Ascending aorta (tissue), 2 donors: ENCODE data around the gene POC1A. TPM values are rescaled to one million over a fixed set of nuclear protein-coding genes. Genes with fewer than 3 reads are reported as not detected.

Experiments
- DNase-seq, 2 donors: peaks; one replicate each; pipeline ENCODE4 v3.0.0-alpha.2; 2019; ENCODE audit warnings: low spot score in 2 of 2
- H3K27ac ChIP-seq, 2 donors: fragments of 200-600 bp; sonication (generic); one replicate each; pipeline ENCODE4 v1.5.1; 2016 to 2017; ENCODE audit warnings: mild to moderate bottlenecking in 1 of 2
- H3K27me3 ChIP-seq: fragments of 200-600 bp; sonication (generic); one replicate; pipeline ENCODE4 v1.5.1; 2017
- H3K36me3 ChIP-seq, 2 donors: fragments of 200-600 bp; sonication (generic); one replicate each; pipeline ENCODE4 v1.5.1; 2016
- H3K4me1 ChIP-seq, 2 donors: fragments of 200-600 bp; sonication (generic); one replicate each; pipeline ENCODE4 v1.5.1; 2016 to 2017; ENCODE audit warnings: mild to moderate bottlenecking in 1 of 2
- H3K4me3 ChIP-seq, 2 donors: fragments of 200-600 bp; sonication (generic); one replicate each; pipeline ENCODE4 v1.5.1; 2016 to 2017; ENCODE audit warnings: mild to moderate bottlenecking in 1 of 2
- H3K9me3 ChIP-seq, 2 donors: fragments of 200-600 bp; sonication (generic); one replicate each; pipeline ENCODE4 v1.5.1; 2016
- intact Hi-C: fragments of 100-400 bp; cut with DNase I; formaldehyde crosslinking; loops from one replicate; pipeline ENCODE4 v1.15.1; 2023
- total RNA-seq: library from RNA; depleted of rRNA; stranded (reverse); fragments of >200 nt; gene quantifications from one replicate; pipeline ENCODE4 v1.1.0, GENCODE V29; 2016
- TF ChIP-seq, protein P1 (sequence below), 3 experiments: fragments of 200-600 bp in 2 of 3; fragments of 450-650 bp in 1 of 3; sonication (generic) in 2 of 3; IDR thresholded peaks; one replicate each; pipeline ENCODE4 v1.5.1; 2016 to 2019; ENCODE audit warnings: antibody characterized with exemption in 3 of 3, mild to moderate bottlenecking in 1 of 3, moderate library complexity in 1 of 3

The POC1A gene
- total RNA-seq, 1 donor from 2014 or later = not detected

- no peak for DNase-seq
- no peaks in the 10 kb centered on the region for H3K36me3 ChIP-seq
- H3K4me3 ChIP-seq = no peak overlapping the region
- H3K27me3 ChIP-seq = no peaks in the 10 kb centered on the region
- peaks cover 12 to 20% of the 10 kb centered on the region in 2 donors for H3K4me1 ChIP-seq
- H3K9me3 ChIP-seq = no peaks in the 10 kb centered on the region
- TF ChIP-seq, protein P1, sequence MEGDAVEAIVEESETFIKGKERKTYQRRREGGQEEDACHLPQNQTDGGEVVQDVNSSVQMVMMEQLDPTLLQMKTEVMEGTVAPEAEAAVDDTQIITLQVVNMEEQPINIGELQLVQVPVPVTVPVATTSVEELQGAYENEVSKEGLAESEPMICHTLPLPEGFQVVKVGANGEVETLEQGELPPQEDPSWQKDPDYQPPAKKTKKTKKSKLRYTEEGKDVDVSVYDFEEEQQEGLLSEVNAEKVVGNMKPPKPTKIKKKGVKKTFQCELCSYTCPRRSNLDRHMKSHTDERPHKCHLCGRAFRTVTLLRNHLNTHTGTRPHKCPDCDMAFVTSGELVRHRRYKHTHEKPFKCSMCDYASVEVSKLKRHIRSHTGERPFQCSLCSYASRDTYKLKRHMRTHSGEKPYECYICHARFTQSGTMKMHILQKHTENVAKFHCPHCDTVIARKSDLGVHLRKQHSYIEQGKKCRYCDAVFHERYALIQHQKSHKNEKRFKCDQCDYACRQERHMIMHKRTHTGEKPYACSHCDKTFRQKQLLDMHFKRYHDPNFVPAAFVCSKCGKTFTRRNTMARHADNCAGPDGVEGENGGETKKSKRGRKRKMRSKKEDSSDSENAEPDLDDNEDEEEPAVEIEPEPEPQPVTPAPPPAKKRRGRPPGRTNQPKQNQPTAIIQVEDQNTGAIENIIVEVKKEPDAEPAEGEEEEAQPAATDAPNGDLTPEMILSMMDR (IDR thresholded peaks at IDR 0.05) = no peak
- no peak overlapping the region for H3K27ac ChIP-seq
- intact Hi-C loops = no loop called here
Measured at GRCh38 chr3:52084954-52085680, 69.1 kb downstream of the POC1A start.

DNA sequence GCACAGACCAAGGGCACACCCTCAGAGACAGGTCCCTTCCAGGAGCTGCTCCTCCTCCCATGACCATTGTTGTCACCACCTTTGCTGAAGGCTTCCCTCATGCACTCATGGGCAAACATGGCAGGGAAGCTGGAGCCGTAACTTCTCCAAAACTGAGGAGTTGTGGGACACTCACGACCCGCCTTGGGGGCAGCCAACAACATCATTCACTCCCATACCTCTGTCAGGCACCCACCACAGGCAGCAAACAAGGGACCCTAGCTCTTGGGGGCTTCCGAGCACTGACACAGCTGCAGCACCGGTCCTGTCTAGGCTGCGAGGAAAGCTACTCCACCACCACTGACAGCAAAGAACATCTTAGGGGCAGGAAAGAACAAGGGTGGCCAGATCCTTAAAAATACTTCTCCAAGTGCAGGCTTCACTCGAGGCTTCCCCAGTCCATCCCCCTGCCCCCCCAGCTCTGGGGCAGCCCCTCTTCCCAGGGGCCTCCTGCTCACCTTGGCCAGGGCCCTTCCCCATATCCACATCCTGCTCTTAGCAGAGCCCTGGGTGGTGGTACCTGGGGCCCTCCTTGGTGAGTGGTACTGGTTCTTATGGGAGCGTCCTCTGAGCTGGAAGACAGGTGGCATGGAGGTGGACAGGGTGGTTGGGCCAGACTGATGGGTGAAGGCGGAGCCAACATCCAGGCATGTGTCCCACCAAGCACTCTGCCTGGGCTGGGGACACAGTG is 69.8 kb downstream of the POC1A start:
- intact Hi-C loops = no loop called here
- Histone ChIP-seq H3K27me3 (no peaks in the 10 kb centered on the region), H3K36me3 (no peaks in the 10 kb centered on the region), H3K9me3 (no peaks in the 10 kb centered on the region), H3K4me1 (peaks cover 5 to 14% of the 10 kb centered on the region in 2 donors), H3K27ac (no peak overlapping the region), H3K4me3 (no peak overlapping the region)
- DNase-seq = no peak
- TF ChIP-seq, protein P1 (IDR thresholded peaks at IDR 0.05) = no peak

GRCh38 chr3:52083556-52084087 is 70.6 kb downstream of the POC1A start:
- H3K27ac ChIP-seq = no peak overlapping the region
- no peak for DNase-seq
- no peaks in the 10 kb centered on the region for H3K36me3 ChIP-seq
- TF ChIP-seq, protein P1 (IDR thresholded peaks at IDR 0.05) = no peak
- peaks cover 0 to 6% of the 10 kb centered on the region in 2 donors for H3K4me1 ChIP-seq
- intact Hi-C loops = no loop called here
- no peak overlapping the region for H3K4me3 ChIP-seq
- no peaks in the 10 kb centered on the region for H3K27me3 ChIP-seq
- no peaks in the 10 kb centered on the region for H3K9me3 ChIP-seq

GRCh38 chr3:52082951-52083350 is 71.3 kb downstream of the POC1A start:
- no peak for DNase-seq
- H3K9me3 ChIP-seq = no peaks in the 10 kb centered on the region
- intact Hi-C loops = no loop called here
- H3K36me3 ChIP-seq = no peaks in the 10 kb centered on the region
- TF ChIP-seq, protein P1 (IDR thresholded peaks at IDR 0.05) = no peak
- no peak overlapping the region for H3K27ac ChIP-seq
- no peak overlapping the region for H3K4me3 ChIP-seq
- H3K4me1 ChIP-seq = peaks cover 0 to 2% of the 10 kb centered on the region in 2 donors
- H3K27me3 ChIP-seq = no peaks in the 10 kb centered on the region

GRCh38 chr3:52080830-52081719 is 73.1 kb downstream of the POC1A start:
- intact Hi-C loops = no loop called here
- no peaks in the 10 kb centered on the region for H3K36me3 ChIP-seq
- peaks cover 3 to 16% of the 10 kb centered on the region in 2 donors for H3K4me1 ChIP-seq
- no peak for DNase-seq
- TF ChIP-seq, protein P1 (IDR thresholded peaks at IDR 0.05) = no peak
- no peaks in the 10 kb centered on the region for H3K9me3 ChIP-seq
- no peak overlapping the region for H3K27ac ChIP-seq
- H3K27me3 ChIP-seq = no peaks in the 10 kb centered on the region
- no peak overlapping the region for H3K4me3 ChIP-seq
